AG04449 (cell line): Measurements from ENCODE around the gene SOX21.
"Not testable (repeated sequence)": the region's sequence is repeated elsewhere in the genome, so short reads cannot be mapped to it uniquely, and the experiment has no call there.

ENCODE experiments used
- CTCF ChIA-PET: fragments of 350-600 bp; formaldehyde crosslinking; extraction: SDS; loops from one replicate; lab custom pipeline; 2021; ENCODE audit warnings: antibody characterized with exemption; lab: Yijun Ruan, JAX
- POLR2A ChIA-PET: fragments of 400-600, 350-600 bp; formaldehyde crosslinking; extraction: SDS; loops from one replicate; lab custom pipeline; 2020; ENCODE audit warnings: antibody characterized with exemption, inconsistent platforms; lab: Yijun Ruan, JAX
- DNase-seq: peaks from one replicate; pipeline ENCODE4 v3.0.0-alpha.2; 2010; ENCODE audit warnings: low read depth, low spot score
- H3K4me3 ChIP-seq: 2 replicates; pipeline ENCODE4 v1.5.1; 2011; ENCODE audit warnings: low read depth, mild to moderate bottlenecking, control low read depth, low read length
- CTCF ChIP-seq: IDR thresholded peaks from one replicate; pipeline ENCODE4 v1.5.1; 2011; ENCODE audit warnings: mild to moderate bottlenecking, moderate library complexity, low read length, control low read depth, inconsistent platforms; ENCODE audit not compliant: insufficient read depth; ENCODE audit errors: missing control alignments

The SOX21 gene

GRCh38 chr13:94739235-94739634, 26.9 kb upstream of the SOX21 start:
- POLR2A ChIA-PET = no interaction called here
- no peak for TF ChIP-seq CTCF

GRCh38 chr13:94731028-94731427, 18.7 kb upstream of the SOX21 start:
- POLR2A ChIA-PET = no interaction called here
- TF ChIP-seq CTCF = no peak
- DNase-seq = no peak
- CTCF ChIA-PET = no interaction called here
- no peak overlapping the region for H3K4me3 ChIP-seq

More at GRCh38 chr13:94739235-94739634, 26.9 kb upstream of the SOX21 start:
- DNase-seq = no peak
- CTCF ChIA-PET = interaction anchor here (1.3 kb wide), 1 partner anchor 22 kb away, joined by 3 read pairs; no protein-coding TSS in a partner anchor
- no peak overlapping the region for H3K4me3 ChIP-seq

GRCh38 chr13:94729941-94730340, 17.6 kb upstream of the SOX21 start:
- H3K4me3 ChIP-seq, CTCF ChIA-PET, POLR2A ChIA-PET, DNase-seq: not testable (repeated sequence)

- H3K4me3 ChIP-seq = no peak overlapping the region
- DNase-seq = no peak
- POLR2A ChIA-PET = no interaction called here
- CTCF ChIA-PET = no interaction called here
- no peak for TF ChIP-seq CTCF
Observed at GRCh38 chr13:94726425-94726824, 14.1 kb upstream of the SOX21 start.

GRCh38 chr13:94722609-94723345, 10.4 kb upstream of the SOX21 start:
- H3K4me3 ChIP-seq = no peak overlapping the region
- ChIA-PET CTCF (no interaction called here), POLR2A (no interaction called here)
- no peak for TF ChIP-seq CTCF
- no peak for DNase-seq

GRCh38 chr13:94718697-94719096, 6.4 kb upstream of the SOX21 start:
- POLR2A ChIA-PET, H3K4me3 ChIP-seq, CTCF ChIA-PET, DNase-seq: not testable (repeated sequence)

- DNase-seq = no peak
- CTCF ChIA-PET = interaction anchor here (1.2 to 1.5 kb wide), 3 partner anchors 22 to 687 kb away, joined by 3 to 5 read pairs (median 3); no protein-coding TSS in a partner anchor
- POLR2A ChIA-PET = no interaction called here
- H3K4me3 ChIP-seq = no peak overlapping the region
- TF ChIP-seq CTCF = no peak
Observed at GRCh38 chr13:94717916-94718315, 5.6 kb upstream of the SOX21 start.
